GM12878 (cell line): Measurements from ENCODE around the gene DCTN1. TPM values are rescaled to one million over a fixed set of nuclear protein-coding genes. Genes with fewer than 3 reads are reported as not detected.

Experiments
- CBFB ChIP-seq: IDR thresholded peaks from 2 replicates; pipeline ENCODE4 v1.6.1; 2016; ENCODE audit warnings: antibody characterized with exemption, low read depth
- EP300 ChIP-seq, 2 experiments: fragments of 150-350 bp in 1 of 2; IDR thresholded peaks; 2 replicates each; pipeline ENCODE4 v1.6.1; 2011 to 2012; ENCODE audit warnings: low read depth in 2 of 2, low read length in 2 of 2, borderline replicate concordance in 1 of 2, improper control_type of control experiment in 1 of 2, inconsistent platforms in 1 of 2; ENCODE audit not compliant: control insufficient read depth in 1 of 2
- ESRRA ChIP-seq: IDR thresholded peaks from 2 replicates; pipeline ENCODE4 v1.6.1; 2012; ENCODE audit warnings: mild to moderate bottlenecking, low read length, improper control_type of control experiment
- LARP7 ChIP-seq: fragments of 450-650 bp; IDR thresholded peaks from 2 replicates; pipeline ENCODE4 v1.6.1; 2017; ENCODE audit warnings: mild to moderate bottlenecking
- NBN ChIP-seq: fragments of 450-650 bp; IDR thresholded peaks from 2 replicates; pipeline ENCODE4 v1.6.1; 2016
- NFYB ChIP-seq: IDR thresholded peaks from 2 replicates; pipeline ENCODE4 v1.6.1; 2011; ENCODE audit warnings: low read depth, mild to moderate bottlenecking, low read length, improper control_type of control experiment, moderate library complexity; ENCODE audit not compliant: insufficient read depth
- PAX8 ChIP-seq: fragments of 450-650 bp; IDR thresholded peaks from 2 replicates; pipeline ENCODE4 v1.6.1; 2017; ENCODE audit warnings: mild to moderate bottlenecking, moderate library complexity
- PML ChIP-seq: IDR thresholded peaks from 2 replicates; pipeline ENCODE4 v1.6.1; 2012; ENCODE audit warnings: low read length, inconsistent platforms
- POLR2A ChIP-seq: IDR thresholded peaks from 2 replicates; pipeline ENCODE4 v1.6.1; 2011; ENCODE audit warnings: low read depth, mild to moderate bottlenecking, low read length
- SIX5 ChIP-seq: IDR thresholded peaks from 2 replicates; pipeline ENCODE4 v1.6.1; 2011; ENCODE audit warnings: mild to moderate bottlenecking, low read depth, low read length, moderate library complexity; ENCODE audit not compliant: severe bottlenecking
- SMAD1 ChIP-seq: fragments of 450-650 bp; IDR thresholded peaks from 2 replicates; pipeline ENCODE4 v1.6.1; 2018; ENCODE audit warnings: mild to moderate bottlenecking, low read depth; ENCODE audit not compliant: partially characterized antibody
- SMAD5 ChIP-seq: IDR thresholded peaks from 2 replicates; pipeline ENCODE4 v1.6.1; 2016; ENCODE audit warnings: antibody characterized with exemption, low read depth
- SMC3 ChIP-seq: IDR thresholded peaks from 2 replicates; pipeline ENCODE4 v1.6.1; 2011; ENCODE audit warnings: low read length, improper control_type of control experiment, borderline replicate concordance
- SP1 ChIP-seq: IDR thresholded peaks from one replicate; pipeline ENCODE4 v1.6.1; 2011; ENCODE audit warnings: low read depth, low read length
- TBL1XR1 ChIP-seq: IDR thresholded peaks from 2 replicates; pipeline ENCODE4 v1.6.1; 2012; ENCODE audit warnings: low read depth, low read length, improper control_type of control experiment
- YY1 ChIP-seq: IDR thresholded peaks from 2 replicates; pipeline ENCODE4 v1.6.1; 2011; ENCODE audit warnings: low read depth, mild to moderate bottlenecking, low read length
- ZBED1 ChIP-seq: IDR thresholded peaks from 2 replicates; pipeline ENCODE4 v1.6.1; 2016; ENCODE audit warnings: borderline replicate concordance
- ZNF207 ChIP-seq: fragments of 450-650 bp; IDR thresholded peaks from 2 replicates; pipeline ENCODE4 v1.6.1; 2014; ENCODE audit warnings: antibody characterized with exemption, mild to moderate bottlenecking, borderline replicate concordance
- ZNF217 ChIP-seq: fragments of 450-650 bp; IDR thresholded peaks from 2 replicates; pipeline ENCODE4 v1.6.1; 2017; ENCODE audit warnings: antibody characterized with exemption, mild to moderate bottlenecking
- polyA plus RNA-seq, 11 experiments: library from polyadenylated mRNA; depleted of rRNA in 4 of 11; unstranded in 6 of 11; stranded (reverse) in 5 of 11; fragments of >200 nt; fragmentation: Nextera tagmentation in 4 of 11; fragmentation: Illumina TruSeq in 1 of 11; extraction: Ambion mirVana in 4 of 11; extraction: Trizol in 1 of 11; gene quantifications; 1 replicate in 1 of 11; 2 replicates in 10 of 11; pipeline versions ENCODE4 v1.2.1 to v1.2.3, GENCODE V29; 2011 to 2016; ENCODE audit warnings: inconsistent platforms in 2 of 11, missing spikeins in 2 of 11, low read depth in 1 of 11
- total RNA-seq, 4 experiments: library from RNA; depleted of rRNA in 3 of 4; stranded (reverse); fragments of >200 nt in 3 of 4; fragmentation: Illumina TruSeq in 1 of 4; extraction: Trizol in 1 of 4; gene quantifications; 2 replicates each; pipeline versions ENCODE4 v1.2.1 to v1.2.3, GENCODE V29; 2013 to 2021
- TF ChIP-seq, protein P1 (sequence below): fragments of 450-650 bp; IDR thresholded peaks from 2 replicates; pipeline ENCODE4 v1.6.1; 2017; ENCODE audit warnings: low read depth, mild to moderate bottlenecking, moderate library complexity
- TF ChIP-seq, protein P2 (sequence below): IDR thresholded peaks from 2 replicates; pipeline ENCODE4 v1.6.1; 2011; ENCODE audit warnings: low read depth, mild to moderate bottlenecking, low read length, moderate library complexity, borderline replicate concordance; ENCODE audit errors: extremely low read depth
- TF ChIP-seq, protein P3 (sequence below): IDR thresholded peaks from 2 replicates; pipeline ENCODE4 v1.6.1; 2011; ENCODE audit warnings: borderline replicate concordance, low read depth, mild to moderate bottlenecking, moderate library complexity, low read length; ENCODE audit not compliant: insufficient read depth, poor library complexity, severe bottlenecking
- TF ChIP-seq, protein P4 (sequence below): fragments of 450-650 bp; IDR thresholded peaks from 2 replicates; pipeline ENCODE4 v1.6.1; 2017; ENCODE audit warnings: mild to moderate bottlenecking, moderate library complexity
- TF ChIP-seq, protein P5 (sequence below): fragments of 450-650 bp; IDR thresholded peaks from 2 replicates; pipeline ENCODE4 v1.6.1; 2016; ENCODE audit warnings: mild to moderate bottlenecking

The DCTN1 gene
- total and polyA plus RNA-seq, 10 of the 15 experiments (the other 5 are each of a cell fraction or from before 2014, with no cell fraction given) = 44.1 to 116 (median 64.8) TPM

DNA sequence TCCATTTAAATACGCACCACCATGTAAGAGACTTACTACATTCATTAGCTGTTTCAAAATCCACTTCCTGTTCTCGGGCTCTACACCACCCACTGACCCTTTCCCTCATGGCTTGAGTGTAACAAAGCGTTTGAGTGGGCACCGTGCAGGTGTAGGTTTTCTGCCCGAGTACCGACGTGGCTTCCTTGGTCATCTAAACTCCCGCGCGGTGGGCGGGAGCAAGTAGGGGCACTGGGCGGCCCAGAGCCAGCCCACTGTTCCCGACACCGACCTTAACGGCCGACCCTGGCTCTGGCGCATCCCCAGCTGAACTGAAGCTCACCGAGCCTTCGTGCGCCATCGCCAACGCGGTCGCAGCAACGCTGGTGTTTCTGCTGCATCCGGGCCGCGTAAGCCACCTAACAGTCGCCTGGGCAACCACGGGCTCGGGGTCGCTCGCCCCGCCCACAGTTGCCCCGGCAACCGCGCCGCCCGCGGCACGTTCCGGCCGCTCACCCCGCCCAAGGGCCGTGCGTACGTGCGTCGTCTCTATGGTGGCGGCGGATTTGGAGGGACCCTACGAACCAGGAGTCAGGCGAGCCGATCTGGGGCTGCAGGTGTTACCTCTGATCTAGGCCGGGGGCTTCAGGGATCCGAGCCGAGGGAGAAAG is 41.2 kb upstream of the DCTN1 start, which contains the start of the genes C2orf81 and WDR54 (continued):
- TF ChIP-seq SP1 (peak; percentile 62), TBL1XR1 (peak; percentile 79), NFYB (no peak), SMC3 (no peak), POLR2A (peak; percentile 98), CBFB (peak; percentile 64; the same call in 1 of the 2 replicates), SIX5 (no peak), ZBED1 (no peak), YY1 (peak; percentile 82), ZNF207 (peak; percentile 82; the same call in 1 of the 2 replicates), PML (peak; percentile 86), LARP7 (peak; percentile 90), EP300 (IDR thresholded peaks at IDR 0.05; ENCODE audit: borderline replicate concordance in 1 of 2, control insufficient read depth in 1 of 2, low read depth in 2 of 2, low read length in 2 of 2) (no peak), NBN (peak; percentile 55), PAX8 (no peak), SMAD5 (peak; percentile 89), ZNF217 (no peak), ESRRA (peak; percentile 68; the same call in 1 of the 2 replicates), SMAD1 (peak; percentile 44)
- TF ChIP-seq, protein P1, sequence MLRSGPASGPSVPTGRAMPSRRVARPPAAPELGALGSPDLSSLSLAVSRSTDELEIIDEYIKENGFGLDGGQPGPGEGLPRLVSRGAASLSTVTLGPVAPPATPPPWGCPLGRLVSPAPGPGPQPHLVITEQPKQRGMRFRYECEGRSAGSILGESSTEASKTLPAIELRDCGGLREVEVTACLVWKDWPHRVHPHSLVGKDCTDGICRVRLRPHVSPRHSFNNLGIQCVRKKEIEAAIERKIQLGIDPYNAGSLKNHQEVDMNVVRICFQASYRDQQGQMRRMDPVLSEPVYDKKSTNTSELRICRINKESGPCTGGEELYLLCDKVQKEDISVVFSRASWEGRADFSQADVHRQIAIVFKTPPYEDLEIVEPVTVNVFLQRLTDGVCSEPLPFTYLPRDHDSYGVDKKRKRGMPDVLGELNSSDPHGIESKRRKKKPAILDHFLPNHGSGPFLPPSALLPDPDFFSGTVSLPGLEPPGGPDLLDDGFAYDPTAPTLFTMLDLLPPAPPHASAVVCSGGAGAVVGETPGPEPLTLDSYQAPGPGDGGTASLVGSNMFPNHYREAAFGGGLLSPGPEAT = no peak
- TF ChIP-seq, protein P2, sequence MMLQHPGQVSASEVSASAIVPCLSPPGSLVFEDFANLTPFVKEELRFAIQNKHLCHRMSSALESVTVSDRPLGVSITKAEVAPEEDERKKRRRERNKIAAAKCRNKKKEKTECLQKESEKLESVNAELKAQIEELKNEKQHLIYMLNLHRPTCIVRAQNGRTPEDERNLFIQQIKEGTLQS = no peak
- TF ChIP-seq, protein P3, sequence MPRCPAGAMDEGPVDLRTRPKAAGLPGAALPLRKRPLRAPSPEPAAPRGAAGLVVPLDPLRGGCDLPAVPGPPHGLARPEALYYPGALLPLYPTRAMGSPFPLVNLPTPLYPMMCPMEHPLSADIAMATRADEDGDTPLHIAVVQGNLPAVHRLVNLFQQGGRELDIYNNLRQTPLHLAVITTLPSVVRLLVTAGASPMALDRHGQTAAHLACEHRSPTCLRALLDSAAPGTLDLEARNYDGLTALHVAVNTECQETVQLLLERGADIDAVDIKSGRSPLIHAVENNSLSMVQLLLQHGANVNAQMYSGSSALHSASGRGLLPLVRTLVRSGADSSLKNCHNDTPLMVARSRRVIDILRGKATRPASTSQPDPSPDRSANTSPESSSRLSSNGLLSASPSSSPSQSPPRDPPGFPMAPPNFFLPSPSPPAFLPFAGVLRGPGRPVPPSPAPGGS = no peak
- TF ChIP-seq, protein P4, sequence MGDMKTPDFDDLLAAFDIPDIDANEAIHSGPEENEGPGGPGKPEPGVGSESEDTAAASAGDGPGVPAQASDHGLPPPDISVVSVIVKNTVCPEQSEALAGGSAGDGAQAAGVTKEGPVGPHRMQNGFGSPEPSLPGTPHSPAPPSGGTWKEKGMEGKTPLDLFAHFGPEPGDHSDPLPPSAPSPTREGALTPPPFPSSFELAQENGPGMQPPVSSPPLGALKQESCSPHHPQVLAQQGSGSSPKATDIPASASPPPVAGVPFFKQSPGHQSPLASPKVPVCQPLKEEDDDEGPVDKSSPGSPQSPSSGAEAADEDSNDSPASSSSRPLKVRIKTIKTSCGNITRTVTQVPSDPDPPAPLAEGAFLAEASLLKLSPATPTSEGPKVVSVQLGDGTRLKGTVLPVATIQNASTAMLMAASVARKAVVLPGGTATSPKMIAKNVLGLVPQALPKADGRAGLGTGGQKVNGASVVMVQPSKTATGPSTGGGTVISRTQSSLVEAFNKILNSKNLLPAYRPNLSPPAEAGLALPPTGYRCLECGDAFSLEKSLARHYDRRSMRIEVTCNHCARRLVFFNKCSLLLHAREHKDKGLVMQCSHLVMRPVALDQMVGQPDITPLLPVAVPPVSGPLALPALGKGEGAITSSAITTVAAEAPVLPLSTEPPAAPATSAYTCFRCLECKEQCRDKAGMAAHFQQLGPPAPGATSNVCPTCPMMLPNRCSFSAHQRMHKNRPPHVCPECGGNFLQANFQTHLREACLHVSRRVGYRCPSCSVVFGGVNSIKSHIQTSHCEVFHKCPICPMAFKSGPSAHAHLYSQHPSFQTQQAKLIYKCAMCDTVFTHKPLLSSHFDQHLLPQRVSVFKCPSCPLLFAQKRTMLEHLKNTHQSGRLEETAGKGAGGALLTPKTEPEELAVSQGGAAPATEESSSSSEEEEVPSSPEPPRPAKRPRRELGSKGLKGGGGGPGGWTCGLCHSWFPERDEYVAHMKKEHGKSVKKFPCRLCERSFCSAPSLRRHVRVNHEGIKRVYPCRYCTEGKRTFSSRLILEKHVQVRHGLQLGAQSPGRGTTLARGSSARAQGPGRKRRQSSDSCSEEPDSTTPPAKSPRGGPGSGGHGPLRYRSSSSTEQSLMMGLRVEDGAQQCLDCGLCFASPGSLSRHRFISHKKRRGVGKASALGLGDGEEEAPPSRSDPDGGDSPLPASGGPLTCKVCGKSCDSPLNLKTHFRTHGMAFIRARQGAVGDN = peak; percentile 93
- TF ChIP-seq, protein P5, sequence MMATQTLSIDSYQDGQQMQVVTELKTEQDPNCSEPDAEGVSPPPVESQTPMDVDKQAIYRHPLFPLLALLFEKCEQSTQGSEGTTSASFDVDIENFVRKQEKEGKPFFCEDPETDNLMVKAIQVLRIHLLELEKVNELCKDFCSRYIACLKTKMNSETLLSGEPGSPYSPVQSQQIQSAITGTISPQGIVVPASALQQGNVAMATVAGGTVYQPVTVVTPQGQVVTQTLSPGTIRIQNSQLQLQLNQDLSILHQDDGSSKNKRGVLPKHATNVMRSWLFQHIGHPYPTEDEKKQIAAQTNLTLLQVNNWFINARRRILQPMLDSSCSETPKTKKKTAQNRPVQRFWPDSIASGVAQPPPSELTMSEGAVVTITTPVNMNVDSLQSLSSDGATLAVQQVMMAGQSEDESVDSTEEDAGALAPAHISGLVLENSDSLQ = peak; percentile 62
